Coronary artery (tissue), 2 donors: ENCODE results near the gene AKIRIN2.

ENCODE experiments used
- DNase-seq: peaks from one replicate; pipeline ENCODE4 v3.0.0-alpha.2; 2017; ENCODE audit warnings: low spot score
- H3K27ac ChIP-seq, 2 donors: fragments of 200-600 bp; sonication (generic); one replicate each; pipeline ENCODE4 v1.5.1; 2016 to 2019
- H3K4me3 ChIP-seq: fragments of 200-600 bp; sonication (generic); 2 replicates; pipeline ENCODE4 v1.5.1; 2016; ENCODE audit warnings: mild to moderate bottlenecking, moderate library complexity
- TF ChIP-seq, protein P1 (sequence below): fragments of 200-600 bp; sonication (generic); IDR thresholded peaks from one replicate; pipeline ENCODE4 v1.5.1; 2019; ENCODE audit warnings: antibody characterized with exemption

The AKIRIN2 gene

DNA sequence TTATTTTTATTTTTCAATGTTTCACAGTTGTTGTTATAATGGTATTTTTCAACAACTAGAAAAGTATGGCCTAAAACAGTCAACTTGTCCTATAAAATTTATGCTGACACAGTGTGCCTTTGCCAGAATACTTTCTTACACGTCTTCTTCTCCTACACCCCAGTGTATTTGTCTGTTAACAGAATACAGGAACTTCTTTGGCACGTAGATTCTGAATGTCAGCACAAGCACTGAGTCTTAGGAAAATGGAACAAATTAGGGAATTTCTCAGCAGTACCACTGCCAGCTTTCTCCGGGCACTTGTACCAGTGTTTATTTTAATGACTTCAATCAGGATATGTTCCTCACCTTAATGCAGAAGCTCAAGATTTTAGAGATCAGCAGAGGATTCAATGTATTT, 26.7 kb upstream of the AKIRIN2 start:
- H3K27ac ChIP-seq = no peak overlapping the region
- TF ChIP-seq, protein P1, sequence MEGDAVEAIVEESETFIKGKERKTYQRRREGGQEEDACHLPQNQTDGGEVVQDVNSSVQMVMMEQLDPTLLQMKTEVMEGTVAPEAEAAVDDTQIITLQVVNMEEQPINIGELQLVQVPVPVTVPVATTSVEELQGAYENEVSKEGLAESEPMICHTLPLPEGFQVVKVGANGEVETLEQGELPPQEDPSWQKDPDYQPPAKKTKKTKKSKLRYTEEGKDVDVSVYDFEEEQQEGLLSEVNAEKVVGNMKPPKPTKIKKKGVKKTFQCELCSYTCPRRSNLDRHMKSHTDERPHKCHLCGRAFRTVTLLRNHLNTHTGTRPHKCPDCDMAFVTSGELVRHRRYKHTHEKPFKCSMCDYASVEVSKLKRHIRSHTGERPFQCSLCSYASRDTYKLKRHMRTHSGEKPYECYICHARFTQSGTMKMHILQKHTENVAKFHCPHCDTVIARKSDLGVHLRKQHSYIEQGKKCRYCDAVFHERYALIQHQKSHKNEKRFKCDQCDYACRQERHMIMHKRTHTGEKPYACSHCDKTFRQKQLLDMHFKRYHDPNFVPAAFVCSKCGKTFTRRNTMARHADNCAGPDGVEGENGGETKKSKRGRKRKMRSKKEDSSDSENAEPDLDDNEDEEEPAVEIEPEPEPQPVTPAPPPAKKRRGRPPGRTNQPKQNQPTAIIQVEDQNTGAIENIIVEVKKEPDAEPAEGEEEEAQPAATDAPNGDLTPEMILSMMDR = no peak

GRCh38 chr6:87724983-87725811, 23.2 kb upstream of the AKIRIN2 start:
- DNase-seq = no peak
- Histone ChIP-seq H3K4me3 (no peak overlapping the region), H3K27ac (no peak overlapping the region)
- TF ChIP-seq, protein P1 = no peak

More for the DNA sequence above, 26.7 kb upstream of the AKIRIN2 start:
- H3K4me3 ChIP-seq = no peak overlapping the region
- no peak for DNase-seq

- Histone ChIP-seq H3K4me3 (no peak overlapping the region), H3K27ac (peak overlapping the region; percentile 4 to 51)
- DNase-seq = peak; percentile 75
- TF ChIP-seq, protein P1 = no peak
Measured at GRCh38 chr6:87723170-87724078, 21.4 kb upstream of the AKIRIN2 start.

DNA sequence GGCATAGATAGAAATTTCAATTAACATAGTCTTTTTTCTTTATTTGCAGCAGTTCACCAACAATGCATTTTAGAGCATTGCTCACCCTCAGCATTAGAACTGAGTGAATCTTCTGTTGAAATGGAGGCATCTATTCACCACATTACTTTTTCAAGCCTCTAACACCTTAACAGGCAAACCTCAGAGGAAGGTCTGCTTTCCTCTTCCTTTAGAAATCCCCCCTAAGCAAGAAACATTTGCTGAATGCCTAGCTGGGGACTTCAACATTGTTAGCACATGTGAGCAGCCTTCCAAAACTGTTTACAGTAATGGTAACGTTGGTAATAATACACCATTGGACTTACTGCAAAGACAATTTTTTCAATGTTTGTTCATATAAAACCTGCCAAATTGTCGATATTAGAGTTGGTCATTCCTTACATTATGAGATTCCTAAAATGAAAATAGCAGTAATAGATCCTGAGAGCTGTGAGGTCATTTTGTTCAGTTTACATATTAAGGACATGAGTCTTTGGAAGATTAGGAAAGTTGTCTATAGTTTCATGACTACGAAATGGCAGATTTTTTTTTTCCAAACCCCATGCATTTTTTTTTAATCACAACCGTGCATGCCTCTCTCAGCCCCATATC, 20.6 kb upstream of the AKIRIN2 start:
- TF ChIP-seq, protein P1 = no peak
- no peak overlapping the region for H3K4me3 ChIP-seq
- peak overlapping the region; percentile 4 to 51 for H3K27ac ChIP-seq
- no peak for DNase-seq

GRCh38 chr6:87721311-87721710, 19.3 kb upstream of the AKIRIN2 start:
- no peak for DNase-seq
- Histone ChIP-seq H3K27ac (no peak overlapping the region), H3K4me3 (no peak overlapping the region)
- TF ChIP-seq, protein P1 = no peak

DNA sequence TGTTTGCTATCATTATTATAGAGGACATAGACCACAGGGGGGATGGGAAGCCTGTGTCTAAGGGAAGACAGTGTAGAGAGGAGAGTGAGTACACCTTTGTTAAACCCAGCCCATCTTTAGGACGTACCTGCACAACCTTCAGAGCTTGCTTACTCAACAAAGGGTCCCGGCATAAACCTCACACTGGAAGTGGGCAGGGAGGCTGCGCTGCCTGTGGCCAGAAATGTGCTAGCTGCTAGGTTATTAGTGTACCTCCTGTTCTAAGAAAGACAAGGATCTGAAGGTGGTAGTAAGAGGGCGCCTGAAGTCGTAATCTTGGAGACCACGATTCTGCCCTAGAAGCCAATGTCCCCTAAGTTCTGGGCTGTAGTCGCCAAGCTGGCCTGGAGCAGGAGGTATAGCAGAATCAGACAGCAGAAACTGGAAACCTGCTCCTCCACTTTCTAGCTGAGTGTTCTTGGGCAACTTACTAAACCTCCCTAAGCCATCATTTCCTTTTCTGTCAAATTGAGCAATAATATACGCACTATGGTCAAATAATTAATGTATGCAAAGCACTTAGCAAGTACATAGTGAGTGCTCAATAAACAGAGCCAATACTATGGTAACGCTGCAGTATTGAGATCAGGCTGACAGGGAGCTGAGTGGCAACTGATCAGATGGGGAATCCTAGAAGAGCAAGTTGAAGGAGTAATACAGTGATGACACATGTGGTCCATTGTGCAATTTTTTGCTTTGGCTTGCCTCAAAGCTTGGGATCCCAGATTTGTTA, 16.8 kb upstream of the AKIRIN2 start:
- DNase-seq = no peak
- TF ChIP-seq, protein P1 = no peak
- Histone ChIP-seq H3K27ac (no peak overlapping the region), H3K4me3 (no peak overlapping the region)
